HepG2 (cell line): Measurements from ENCODE around the gene ARHGAP4. TPM values are rescaled to one million over a fixed set of nuclear protein-coding genes. Genes with fewer than 3 reads are reported as not detected.

ENCODE experiments used
- ATAC-seq: fragments of 200-7000 bp; cut with Tn5 transposase; 3 replicates; pipeline ENCODE4 v1.9.1; 2020; ENCODE audit warnings: mild to moderate bottlenecking, moderate library complexity
- BruUV-seq: library from RNA; stranded (reverse); fragments of 400-500 nt; replicated peaks from 2 replicates; lab custom pipeline; 2021; lab: Mats Ljungman, UMichigan
- CTCF ChIA-PET: fragments of 300-600 bp; formaldehyde crosslinking; extraction: SDS; loops from one replicate; lab custom pipeline; 2021; ENCODE audit warnings: low total read pairs, inconsistent platforms, low intra/inter-chr PET ratio; lab: Yijun Ruan, JAX
- POLR2A ChIA-PET: fragments of 350-600 bp; sonication (Branson Sonifier 250); formaldehyde crosslinking; loops from one replicate; lab custom pipeline; 2020; ENCODE audit warnings: antibody characterized with exemption, inconsistent platforms; lab: Yijun Ruan, JAX
- DNase-seq: peaks from one replicate; pipeline ENCODE4 v3.0.0-alpha.2; 2015; ENCODE audit warnings: low spot score
- FAIRE-seq: peaks from 3 replicates; lab custom pipeline; 2011; peaks lifted over from hg19 to GRCh38; lab: Jason Lieb, UNC
- H2AFZ ChIP-seq: one replicate; pipeline ENCODE4 v1.6.1; 2011; ENCODE audit warnings: low read length, inconsistent platforms
- H3K27ac ChIP-seq: fragments of 300-600 bp; 3 replicates; pipeline ENCODE4 v1.8.0; 2011; ENCODE audit warnings: mixed run types, mild to moderate bottlenecking, mixed read lengths, low read length, inconsistent platforms; ENCODE audit not compliant: insufficient read depth; ENCODE audit errors: extremely low read length
- H3K27me3 ChIP-seq, 2 experiments: fragments of 200-600 bp in 1 of 2; 2 replicates in 1 of 2; 3 replicates in 1 of 2; pipeline versions ENCODE4 v1.6.0 to v1.8.0; 2011; ENCODE audit warnings: low read length in 2 of 2, mild to moderate bottlenecking in 2 of 2, moderate library complexity in 2 of 2, inconsistent platforms in 1 of 2; ENCODE audit not compliant: insufficient read depth in 2 of 2, control insufficient read depth in 1 of 2
- H3K36me3 ChIP-seq, 2 experiments: fragments of 200-600 bp in 1 of 2; replicated peaks in 1 of 2; 2 replicates in 1 of 2; 3 replicates in 1 of 2; pipeline versions ENCODE4 v1.5.1 to v1.8.0; 2011; ENCODE audit warnings: low read length in 2 of 2, inconsistent platforms in 1 of 2; ENCODE audit not compliant: insufficient read depth in 2 of 2, control insufficient read depth in 1 of 2
- H3K4me1 ChIP-seq: 2 replicates; pipeline ENCODE4 v1.5.1; 2012; ENCODE audit warnings: low read length, inconsistent platforms; ENCODE audit not compliant: insufficient read depth
- H3K4me2 ChIP-seq: 2 replicates; pipeline ENCODE4 v1.6.0; 2011; ENCODE audit warnings: low read depth, low read length, inconsistent platforms
- H3K4me3 ChIP-seq, 3 experiments: fragments of 200-600 bp in 1 of 3; sonication (generic), shearing (Covaris generic) in 1 of 3; replicated peaks in 1 of 3; 2 replicates each; pipeline ENCODE4 v1.5.1; 2011 to 2016; ENCODE audit warnings: low read length in 3 of 3, inconsistent platforms in 2 of 3, low read depth in 2 of 3, mild to moderate bottlenecking in 2 of 3, control low read depth in 1 of 3, mixed read lengths in 1 of 3; ENCODE audit not compliant: insufficient read depth in 1 of 3
- H3K79me2 ChIP-seq: one replicate; pipeline ENCODE4 v1.6.1; 2011; ENCODE audit warnings: low read length, inconsistent platforms; ENCODE audit not compliant: insufficient read depth
- H3K9ac ChIP-seq: 2 replicates; pipeline ENCODE4 v1.6.0; 2011; ENCODE audit warnings: mild to moderate bottlenecking, low read depth, low read length, inconsistent platforms; ENCODE audit not compliant: insufficient read depth
- H3K9me3 ChIP-seq: 2 replicates; pipeline ENCODE4 v1.5.1; 2012; ENCODE audit warnings: mild to moderate bottlenecking, low read length
- H4K20me1 ChIP-seq: 2 replicates; pipeline ENCODE4 v1.6.0; 2011; ENCODE audit warnings: inconsistent platforms, mild to moderate bottlenecking, low read length, moderate library complexity; ENCODE audit not compliant: insufficient read depth
- AGO2 ChIP-seq: fragments of 200-400 bp; formaldehyde crosslinking; optimal IDR thresholded peaks from 2 replicates; pipeline ENCODE3; 2017; ENCODE audit warnings: mild to moderate bottlenecking, low read depth, low read length, moderate library complexity
- ATF1 ChIP-seq: IDR thresholded peaks from 2 replicates; pipeline ENCODE4 v1.6.1; 2016; ENCODE audit warnings: mild to moderate bottlenecking, control low read depth
- CCDC6 ChIP-seq: sonication (generic); formaldehyde crosslinking; IDR thresholded peaks from 2 replicates; pipeline ENCODE4 v1.8.1; 2022; ENCODE audit warnings: mild to moderate bottlenecking, missing genetic modification reagents, moderate library complexity
- GABPB1 ChIP-seq: IDR thresholded peaks from 2 replicates; pipeline ENCODE4 v1.6.1; 2016; ENCODE audit warnings: mild to moderate bottlenecking, missing genetic modification reagents, moderate library complexity, missing compliant biosample characterization
- MAFK ChIP-seq, 2 experiments: IDR thresholded peaks in 1 of 2; conservative IDR thresholded peaks in 1 of 2; 2 replicates each; pipeline ENCODE4 v1.6.1; 2011; ENCODE audit warnings: improper control_type of control experiment in 2 of 2, low read length in 2 of 2
- MATR3 ChIP-seq: sonication (generic); formaldehyde crosslinking; IDR thresholded peaks from 2 replicates; pipeline ENCODE4 v1.4.0; 2020; ENCODE audit warnings: missing genetic modification reagents
- RBM22 ChIP-seq: fragments of 200-400 bp; formaldehyde crosslinking; optimal IDR thresholded peaks from 2 replicates; pipeline ENCODE3; 2017; ENCODE audit warnings: mild to moderate bottlenecking, low read length, moderate library complexity
- SNAPC2 ChIP-seq: sonication (generic); formaldehyde crosslinking; IDR thresholded peaks from 2 replicates; pipeline ENCODE4 v1.8.1; 2022; ENCODE audit warnings: mild to moderate bottlenecking, missing genetic modification reagents
- ZFP41 ChIP-seq: sonication (generic); formaldehyde crosslinking; IDR thresholded peaks from 2 replicates; pipeline ENCODE4 v1.4.0; 2020; ENCODE audit warnings: mild to moderate bottlenecking, missing genetic modification reagents, borderline replicate concordance
- ZNF12 ChIP-seq: sonication (generic); formaldehyde crosslinking; IDR thresholded peaks from 2 replicates; pipeline ENCODE4 v1.5.0; 2020; ENCODE audit warnings: missing genetic modification reagents
- ZNF230 ChIP-seq: sonication (generic); formaldehyde crosslinking; IDR thresholded peaks from 2 replicates; pipeline ENCODE4 v1.4.0; 2020; ENCODE audit warnings: mild to moderate bottlenecking, missing genetic modification reagents
- ZNF350 ChIP-seq: sonication (generic); formaldehyde crosslinking; IDR thresholded peaks from 2 replicates; pipeline ENCODE4 v1.4.0; 2020; ENCODE audit warnings: mild to moderate bottlenecking, low read depth, missing genetic modification reagents, borderline replicate concordance
- ZNF432 ChIP-seq: sonication (generic); formaldehyde crosslinking; IDR thresholded peaks from 2 replicates; pipeline ENCODE4 v1.5.0; 2020; ENCODE audit warnings: missing genetic modification reagents, mild to moderate bottlenecking, borderline replicate concordance
- ZNF784 ChIP-seq: sonication (generic); formaldehyde crosslinking; IDR thresholded peaks from 2 replicates; pipeline ENCODE4 v1.5.1; 2020; ENCODE audit warnings: missing genetic modification reagents, mild to moderate bottlenecking, borderline replicate concordance
- WGBS: methylation state at CpG from one replicate; pipeline ENCODE4 v1.1.6; 2017; ENCODE audit warnings: low lambda C conversion rate; 5-methylcytosine and 5-hydroxymethylcytosine counted together
- in situ Hi-C: cut with HindIII; loops from 2 replicates; pipeline ENCODE4 v1.10.0; 2017; ENCODE audit warnings: low pct_unique_long_range_greater_than_20kb; ENCODE audit not compliant: extremely low pct_ligation_motif_present
- intact Hi-C: fragments of 100-400 bp; cut with micrococcal nuclease; formaldehyde crosslinking; loops from one replicate; pipeline ENCODE4 v1.10.0; 2022; ENCODE audit not compliant: unreplicated experiment
- polyA plus RNA-seq, 8 experiments: library from polyadenylated mRNA; depleted of rRNA in 3 of 8; stranded (reverse) in 7 of 8; unstranded in 1 of 8; fragments of >200 nt; fragmentation: Illumina TruSeq in 4 of 8; extraction: Trizol in 4 of 8; gene quantifications; 2 replicates each; pipeline versions ENCODE4 v1.2.1 to v1.2.3, GENCODE V29; 2011 to 2016; ENCODE audit warnings: low read depth in 4 of 8, missing spikeins in 1 of 8, mixed read lengths in 1 of 8; ENCODE audit not compliant: insufficient read depth in 1 of 8
- total RNA-seq, 5 experiments: library from RNA; depleted of rRNA; stranded (reverse); fragments of >200 nt; fragmentation: Illumina TruSeq; extraction: Trizol; gene quantifications; 2 replicates each; pipeline ENCODE4 v1.2.3, GENCODE V29; 2016; ENCODE audit warnings: low read depth in 1 of 5
- TF ChIP-seq, protein P1 (sequence below): sonication (generic); formaldehyde crosslinking; IDR thresholded peaks from 2 replicates; pipeline ENCODE4 v1.4.0; 2020; ENCODE audit warnings: missing genetic modification reagents

ARHGAP4 gene
- total and polyA plus RNA-seq, 2 of the 13 experiments (the other 11 are each of a cell fraction or from before 2014, with no cell fraction given): 0.57 to 0.64 TPM

DNA sequence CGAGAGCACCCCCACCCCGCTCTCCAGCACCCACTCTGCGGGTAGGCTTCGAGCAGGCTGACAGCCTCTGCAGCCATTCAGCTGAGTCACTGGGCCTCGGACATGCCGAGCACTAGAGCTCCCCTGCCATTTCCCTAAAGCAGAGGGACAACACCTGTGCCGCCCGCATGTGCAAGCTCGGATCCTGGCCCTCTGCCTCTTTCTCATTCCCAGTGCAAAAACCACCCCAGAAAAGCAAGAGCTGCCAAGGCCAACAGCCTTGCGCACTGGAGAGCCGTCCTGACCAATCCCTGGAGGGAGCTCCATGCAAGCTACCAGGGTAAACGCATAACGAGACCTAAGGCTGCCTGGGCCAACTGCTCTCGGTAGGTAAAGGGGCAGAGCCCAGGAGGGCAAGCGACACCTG is 40.2 kb upstream of the ARHGAP4 start:
- in situ Hi-C loops: no loop called here
- 0 out of 2 replicates have a peak overlapping the region, but pooled peaks have one; percentile 12 for H3K4me2 ChIP-seq
- H3K4me3 ChIP-seq: no peak overlapping the region
- POLR2A ChIA-PET: interaction anchor here (1.0 to 1.1 kb wide), 2 partner anchors 38 to 200 kb away, joined by 4 to 5 read pairs; no protein-coding TSS in a partner anchor
- H3K27me3 ChIP-seq: no peaks in the 10 kb centered on the region; a peak in 1 of 5 replicates
- 100% methylated on average over 2 of the region's 15 CpGs for WGBS
- no TSS peak for BruUV-seq
- no peak overlapping the region for H3K9ac ChIP-seq
- no peak for FAIRE-seq
- no peak overlapping the region for H2AFZ ChIP-seq
- peaks cover 70% of the 10 kb centered on the region for H3K79me2 ChIP-seq
- CTCF ChIA-PET: no interaction called here
- no peak for ATAC-seq
- H3K9me3 ChIP-seq: no peaks in the 10 kb centered on the region
- peaks cover 36% of the 10 kb centered on the region for H3K4me1 ChIP-seq
- no peak overlapping the region for H3K27ac ChIP-seq
- H3K36me3 ChIP-seq: peaks cover 8 to 48% of the 10 kb centered on the region in 2 experiments; a peak in 4 of 5 replicates
- peak; percentile 53 for TF ChIP-seq AGO2
- no peak for TF ChIP-seq MATR3
- no peak for TF ChIP-seq MAFK (conservative IDR thresholded peaks at IDR 0.05 in 1 of 2, IDR thresholded peaks at IDR 0.05 in 1 of 2; ENCODE audit: low read length in 2 of 2)
- TF ChIP-seq ZNF12 (CRISPR knock-in tag): no peak
- no peak for TF ChIP-seq ATF1 (CRISPR knock-in tag)
- intact Hi-C loops: no loop called here
- no peak for DNase-seq
- peaks cover 48% of the 10 kb centered on the region for H4K20me1 ChIP-seq

- H3K27me3 ChIP-seq: no peaks in the 10 kb centered on the region
- H3K4me2 ChIP-seq: no peak overlapping the region
- H3K4me3 ChIP-seq: no peak overlapping the region
- H3K79me2 ChIP-seq: peaks cover 65% of the 10 kb centered on the region
- no peak overlapping the region for H3K27ac ChIP-seq
- H3K9ac ChIP-seq: no peak overlapping the region
- no TSS peak for BruUV-seq
- ChIA-PET CTCF (no interaction called here), POLR2A (no interaction called here)
- no peak for FAIRE-seq
- WGBS: no CpG with 5 or more reads among the region's 5 CpGs
- DNase-seq: no peak
- H3K36me3 ChIP-seq: peaks cover 10 to 54% of the 10 kb centered on the region in 2 experiments; a peak in 4 of 5 replicates
- TF ChIP-seq ZNF230 (CRISPR knock-in tag) (no peak), GABPB1 (CRISPR knock-in tag) (no peak), RBM22 (no peak), ZFP41 (CRISPR knock-in tag) (no peak), SNAPC2 (CRISPR knock-in tag) (no peak), ZNF432 (CRISPR knock-in tag) (no peak), ZNF784 (CRISPR knock-in tag) (no peak), CCDC6 (CRISPR knock-in tag) (no peak), ZNF350 (CRISPR knock-in tag) (no peak)
- TF ChIP-seq, protein P1, sequence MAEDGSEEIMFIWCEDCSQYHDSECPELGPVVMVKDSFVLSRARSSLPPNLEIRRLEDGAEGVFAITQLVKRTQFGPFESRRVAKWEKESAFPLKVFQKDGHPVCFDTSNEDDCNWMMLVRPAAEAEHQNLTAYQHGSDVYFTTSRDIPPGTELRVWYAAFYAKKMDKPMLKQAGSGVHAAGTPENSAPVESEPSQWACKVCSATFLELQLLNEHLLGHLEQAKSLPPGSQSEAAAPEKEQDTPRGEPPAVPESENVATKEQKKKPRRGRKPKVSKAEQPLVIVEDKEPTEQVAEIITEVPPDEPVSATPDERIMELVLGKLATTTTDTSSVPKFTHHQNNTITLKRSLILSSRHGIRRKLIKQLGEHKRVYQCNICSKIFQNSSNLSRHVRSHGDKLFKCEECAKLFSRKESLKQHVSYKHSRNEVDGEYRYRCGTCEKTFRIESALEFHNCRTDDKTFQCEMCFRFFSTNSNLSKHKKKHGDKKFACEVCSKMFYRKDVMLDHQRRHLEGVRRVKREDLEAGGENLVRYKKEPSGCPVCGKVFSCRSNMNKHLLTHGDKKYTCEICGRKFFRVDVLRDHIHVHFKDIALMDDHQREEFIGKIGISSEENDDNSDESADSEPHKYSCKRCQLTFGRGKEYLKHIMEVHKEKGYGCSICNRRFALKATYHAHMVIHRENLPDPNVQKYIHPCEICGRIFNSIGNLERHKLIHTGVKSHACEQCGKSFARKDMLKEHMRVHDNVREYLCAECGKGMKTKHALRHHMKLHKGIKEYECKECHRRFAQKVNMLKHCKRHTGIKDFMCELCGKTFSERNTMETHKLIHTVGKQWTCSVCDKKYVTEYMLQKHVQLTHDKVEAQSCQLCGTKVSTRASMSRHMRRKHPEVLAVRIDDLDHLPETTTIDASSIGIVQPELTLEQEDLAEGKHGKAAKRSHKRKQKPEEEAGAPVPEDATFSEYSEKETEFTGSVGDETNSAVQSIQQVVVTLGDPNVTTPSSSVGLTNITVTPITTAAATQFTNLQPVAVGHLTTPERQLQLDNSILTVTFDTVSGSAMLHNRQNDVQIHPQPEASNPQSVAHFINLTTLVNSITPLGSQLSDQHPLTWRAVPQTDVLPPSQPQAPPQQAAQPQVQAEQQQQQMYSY: no peak
- peaks cover 48% of the 10 kb centered on the region for H4K20me1 ChIP-seq
- H2AFZ ChIP-seq: no peak overlapping the region
- H3K9me3 ChIP-seq: no peaks in the 10 kb centered on the region
- in situ Hi-C loops: no loop called here
- H3K4me1 ChIP-seq: peaks cover 36% of the 10 kb centered on the region
- no peak for ATAC-seq
- intact Hi-C loops: no loop called here
Observed at GRCh38 chrX:153965406-153965805, 39.3 kb upstream of the ARHGAP4 start.
